Activated gamma-delta T cell treated with anti-CD3 and anti-CD28 coated beads, Interleukin-2, amount 50 U/mL, for 16 hours (primary cell): ENCODE data around the gene MED27.

Experiments
- DNase-seq: peaks from one replicate; pipeline ENCODE4 v3.0.0-alpha.2; 2020; ENCODE audit warnings: low read depth

MED27 gene

DNA sequence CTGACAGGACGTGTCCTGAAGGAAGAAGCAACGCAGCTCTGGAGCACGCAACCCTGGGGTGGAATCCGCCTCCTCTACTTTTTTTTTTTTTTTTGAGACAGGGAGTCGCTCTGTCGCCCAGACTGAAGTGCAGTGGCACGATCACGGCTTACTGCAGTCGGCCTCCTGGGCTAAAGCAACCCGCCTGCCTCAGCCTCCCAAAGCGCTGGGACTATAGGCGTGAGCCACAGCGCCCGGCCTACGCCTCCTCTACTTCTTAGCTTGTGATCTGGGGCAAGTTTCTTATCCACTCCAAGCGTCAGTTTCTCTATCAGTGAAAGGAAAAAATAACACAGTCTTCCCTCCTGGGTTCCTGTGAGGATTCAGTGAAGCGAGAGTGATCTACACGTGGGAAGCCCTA is 243.6 kb downstream of the MED27 start:
- no peak for DNase-seq

DNA sequence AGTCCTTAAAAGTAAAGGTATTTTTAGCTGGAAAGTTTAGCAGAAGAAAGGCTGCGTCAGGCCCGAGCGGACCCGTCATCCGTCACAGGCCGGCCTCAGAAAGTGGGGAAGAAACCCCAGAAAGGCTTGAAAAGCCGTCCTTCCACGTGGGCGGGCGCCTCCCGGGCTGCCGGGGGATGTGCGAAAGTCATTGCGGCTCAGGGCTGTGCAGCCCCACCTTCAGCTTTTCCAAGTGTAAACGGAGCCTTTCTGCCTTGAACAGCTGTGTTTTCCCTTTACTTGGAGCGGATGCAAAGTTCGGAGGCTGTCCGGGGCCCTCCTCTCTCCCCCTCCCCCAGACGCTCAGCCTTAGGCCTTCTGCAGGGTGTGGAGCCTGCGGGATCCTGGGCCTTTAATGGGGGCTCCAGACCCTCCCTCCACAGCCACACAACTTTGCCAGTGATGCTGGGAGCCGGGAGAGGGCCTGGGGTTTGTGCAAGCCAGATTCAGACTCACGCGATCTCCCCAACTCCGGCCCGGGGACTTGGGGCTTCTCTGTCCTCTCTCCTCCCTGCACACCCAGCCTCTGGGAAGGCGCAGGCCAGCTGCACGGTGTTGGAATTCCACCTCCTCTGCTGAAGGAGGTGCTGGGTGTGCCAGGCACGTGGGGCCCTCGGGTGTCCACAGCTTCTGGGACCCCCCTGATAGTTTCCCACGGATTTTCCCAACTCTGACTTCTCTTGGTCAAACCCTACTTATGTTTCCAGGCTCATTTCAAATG is 244.3 kb downstream of the MED27 start:
- DNase-seq, result no peak

DNA sequence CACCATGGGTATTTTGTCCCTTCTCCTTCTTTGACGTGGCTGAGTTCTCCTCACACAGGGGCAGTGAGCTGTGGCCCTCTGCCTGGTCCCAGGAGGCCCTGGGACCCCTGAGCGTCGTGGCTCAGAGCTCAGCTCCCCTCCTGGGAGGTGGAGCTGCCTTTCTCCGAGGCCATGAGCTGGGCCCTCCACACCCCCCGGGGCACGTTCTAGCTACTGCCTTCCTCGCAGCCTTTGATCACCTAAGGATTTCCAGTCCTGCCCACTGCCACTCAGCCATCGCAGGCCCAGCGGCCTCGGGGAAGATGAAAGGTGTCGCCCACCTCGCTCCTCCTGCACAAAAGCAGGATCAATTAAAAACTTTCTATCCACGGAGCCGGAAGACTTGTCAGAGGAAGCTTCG is 244.9 kb downstream of the MED27 start:
- no peak for DNase-seq

DNA sequence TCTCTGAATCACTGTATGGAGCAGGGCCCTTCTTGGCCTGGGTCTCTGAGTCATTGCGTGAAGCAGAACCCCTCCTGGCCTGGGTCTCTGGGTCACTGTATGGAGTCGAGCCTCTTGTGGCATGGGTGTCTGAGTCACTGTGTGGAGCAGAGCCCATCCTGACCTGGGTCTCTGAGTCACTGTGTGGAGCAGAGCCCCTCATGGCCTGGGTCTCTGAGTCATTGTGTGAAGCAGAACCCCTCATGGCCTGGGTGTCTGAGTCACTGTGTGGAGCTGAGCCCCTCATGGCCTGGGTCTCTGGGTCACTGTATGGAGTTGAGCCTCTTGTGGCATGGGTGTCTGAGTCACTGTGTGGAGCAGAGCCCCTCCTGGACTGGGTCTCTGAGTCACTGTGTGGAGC is 245.8 kb downstream of the MED27 start:
- DNase-seq, result no peak

DNA sequence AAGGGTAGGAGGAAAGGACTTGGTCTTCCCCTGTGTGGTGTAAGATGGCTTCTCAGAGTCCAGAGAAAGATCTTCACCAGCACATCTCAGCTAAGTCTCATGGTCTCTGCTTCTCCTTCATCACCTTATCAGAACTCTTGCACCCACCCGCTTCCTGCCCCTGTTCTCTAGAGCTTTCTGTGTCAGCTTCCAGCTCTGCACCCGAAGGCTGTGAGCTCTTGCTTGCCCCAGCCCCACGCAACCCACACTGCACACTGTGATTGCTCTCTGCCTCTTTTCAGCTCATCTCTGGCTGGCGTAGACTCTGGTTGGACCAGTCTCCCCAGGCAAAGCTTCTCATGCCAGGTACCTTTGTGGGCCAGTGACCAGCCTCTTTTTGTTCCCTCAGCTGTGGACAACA is 246.6 kb downstream of the MED27 start:
- no peak for DNase-seq

DNA sequence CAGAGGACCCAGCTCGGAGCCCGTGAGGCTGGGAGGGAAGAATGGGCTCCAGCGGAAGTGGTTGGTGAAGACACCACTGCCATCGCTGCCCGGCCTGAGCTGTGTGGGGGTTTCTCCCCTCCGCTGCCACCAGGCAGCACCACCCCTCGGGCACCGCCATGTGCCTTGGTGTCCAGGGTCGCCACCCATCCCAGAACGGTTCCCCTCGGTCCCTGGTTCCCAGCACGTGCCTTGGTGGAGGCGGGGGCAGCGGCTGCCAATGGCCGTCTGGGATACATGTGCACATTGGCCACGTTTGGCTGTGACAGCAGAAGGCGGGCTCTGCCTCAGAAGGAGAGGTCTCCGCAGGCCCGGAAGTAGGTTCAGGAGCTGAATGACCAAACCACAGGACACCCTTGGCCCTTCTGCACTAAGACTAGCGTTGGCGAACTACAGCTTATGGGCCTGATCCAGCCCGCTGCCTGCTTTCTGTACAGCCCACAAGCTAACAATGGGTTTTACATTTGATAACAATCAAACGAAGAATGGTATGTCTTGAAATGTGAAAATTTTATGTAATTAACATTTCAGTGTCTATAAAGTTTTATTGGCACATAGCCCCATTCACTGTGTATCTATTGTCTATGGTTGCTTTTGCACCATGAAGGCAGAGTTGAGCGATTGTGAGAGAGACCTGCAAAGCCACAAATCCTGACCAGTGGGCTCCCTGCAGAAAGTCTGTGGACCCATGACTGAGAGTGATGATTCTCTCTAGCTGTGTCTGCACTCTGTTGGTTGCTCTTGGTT is 248.1 kb downstream of the MED27 start:
- DNase-seq, result no peak

DNA sequence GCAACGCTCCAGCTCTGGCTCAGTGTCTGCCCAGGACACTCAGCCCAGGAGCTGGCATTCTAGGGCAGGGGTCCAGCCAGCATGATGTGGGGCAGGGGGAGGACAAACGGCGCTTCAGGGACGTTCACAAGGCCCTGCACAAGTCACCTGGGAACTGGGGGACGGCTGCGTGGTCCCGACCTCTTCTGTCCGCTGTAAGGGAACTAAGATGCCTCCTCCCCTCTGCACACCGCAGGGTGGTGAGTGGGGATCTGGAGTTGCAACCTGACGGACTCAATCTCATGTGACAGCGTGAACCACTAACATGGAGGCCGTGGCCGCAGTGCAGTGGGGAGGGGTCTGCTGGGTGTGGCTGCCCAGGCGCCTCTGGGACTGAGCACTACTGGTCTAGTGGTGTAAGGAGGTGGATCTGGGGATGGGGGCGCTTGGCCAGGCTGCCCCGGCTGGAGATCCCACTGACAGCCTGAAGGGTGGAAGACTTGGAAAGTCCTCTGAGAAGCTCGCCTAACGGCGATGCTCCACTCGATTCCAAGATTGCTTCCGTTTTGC is 251.8 kb downstream of the MED27 start:
- DNase-seq, result no peak

DNA sequence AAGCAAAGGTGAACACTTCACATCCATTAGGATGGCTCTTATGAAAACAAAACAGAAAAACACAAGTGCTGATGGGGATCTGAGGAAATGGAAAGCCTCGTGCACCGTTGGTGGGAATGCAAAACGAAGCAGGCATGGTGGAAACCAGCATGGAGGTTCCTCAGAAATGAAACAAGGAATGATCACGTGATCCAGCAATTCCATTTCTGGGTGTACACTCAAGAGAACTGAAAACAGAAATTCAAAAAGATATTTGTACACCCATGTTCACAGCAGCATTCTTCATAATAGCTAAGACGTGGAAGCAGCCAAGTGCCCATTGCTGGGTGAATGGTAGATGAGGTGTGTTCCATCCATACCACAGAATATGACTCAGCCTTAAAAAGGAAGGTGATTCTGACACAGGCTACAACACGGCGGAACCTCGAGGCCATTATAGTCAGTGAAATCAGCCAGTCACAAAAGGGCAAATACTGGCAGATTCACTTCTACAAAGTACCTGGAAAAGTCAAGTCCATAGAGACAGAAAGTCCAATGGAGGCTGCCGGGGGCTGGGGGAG is 252.6 kb downstream of the MED27 start:
- no peak for DNase-seq

DNA sequence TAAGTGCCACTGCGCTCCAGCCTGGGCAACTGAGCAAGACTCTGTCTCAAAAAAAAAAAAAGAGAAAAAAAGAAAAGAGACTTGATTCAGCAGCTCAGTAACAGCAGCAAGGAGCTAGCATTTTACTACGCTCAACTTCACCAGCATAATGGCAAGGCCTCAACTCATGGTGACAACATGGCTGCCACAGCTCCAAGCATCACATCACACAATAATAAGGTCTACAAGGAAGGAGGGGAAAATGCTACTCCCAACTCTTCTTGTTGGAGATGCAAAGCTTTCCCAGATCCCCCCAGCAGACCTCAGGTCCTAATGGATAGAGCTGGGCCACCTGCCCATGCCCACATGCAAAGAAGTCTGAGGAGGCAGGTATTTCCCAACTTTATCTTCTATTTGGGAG is 253.6 kb downstream of the MED27 start:
- no peak for DNase-seq

DNA sequence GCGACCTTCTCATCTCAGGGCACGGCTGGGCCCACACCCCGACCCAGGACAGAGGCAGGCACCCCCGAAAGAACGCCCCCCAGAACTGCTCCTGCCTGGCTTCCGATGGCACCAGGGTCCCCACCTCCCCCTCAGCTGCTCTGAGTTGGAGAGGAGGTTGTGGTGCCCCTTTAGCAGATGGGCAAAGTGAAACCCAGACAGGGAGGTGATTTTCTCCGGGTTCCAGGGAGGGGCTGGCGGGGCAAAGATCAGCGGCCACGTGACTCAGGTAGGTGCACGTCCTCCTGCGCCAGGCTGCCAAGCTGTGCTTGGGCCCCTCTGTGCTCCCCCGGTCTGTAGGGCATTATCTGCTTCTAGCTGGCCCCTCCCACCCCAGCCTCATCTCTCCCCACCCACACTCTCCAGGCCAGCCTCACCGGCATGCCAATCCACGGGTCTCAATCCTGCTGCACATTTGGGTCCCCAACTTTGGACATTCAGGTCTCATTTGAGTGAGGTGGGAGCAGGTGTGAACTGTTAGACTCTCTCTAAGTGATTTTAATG is 254.6 kb downstream of the MED27 start:
- DNase-seq, result no peak

DNA sequence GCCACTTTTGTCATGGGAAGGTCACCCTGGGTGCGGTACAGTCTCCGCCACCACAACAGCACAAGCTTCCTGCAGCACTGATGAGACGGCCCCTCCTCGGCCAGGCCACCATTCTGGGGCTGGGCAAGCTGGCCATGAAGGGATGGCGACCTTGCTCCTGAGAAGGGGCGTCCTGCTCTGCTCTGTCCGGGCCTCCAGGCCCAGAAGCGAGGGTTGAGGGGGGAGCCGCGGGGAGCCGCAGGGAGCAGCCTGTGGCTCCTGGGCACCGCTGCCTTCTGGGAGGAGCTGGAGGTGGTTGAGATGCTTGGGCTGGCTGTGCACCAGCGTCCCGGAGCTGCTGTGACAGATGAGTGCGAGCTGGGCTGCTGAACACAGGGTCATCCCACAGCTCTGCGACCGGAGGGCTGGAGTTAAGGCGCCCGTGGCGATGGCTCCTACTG is 255.5 kb downstream of the MED27 start:
- DNase-seq, result no peak

DNA sequence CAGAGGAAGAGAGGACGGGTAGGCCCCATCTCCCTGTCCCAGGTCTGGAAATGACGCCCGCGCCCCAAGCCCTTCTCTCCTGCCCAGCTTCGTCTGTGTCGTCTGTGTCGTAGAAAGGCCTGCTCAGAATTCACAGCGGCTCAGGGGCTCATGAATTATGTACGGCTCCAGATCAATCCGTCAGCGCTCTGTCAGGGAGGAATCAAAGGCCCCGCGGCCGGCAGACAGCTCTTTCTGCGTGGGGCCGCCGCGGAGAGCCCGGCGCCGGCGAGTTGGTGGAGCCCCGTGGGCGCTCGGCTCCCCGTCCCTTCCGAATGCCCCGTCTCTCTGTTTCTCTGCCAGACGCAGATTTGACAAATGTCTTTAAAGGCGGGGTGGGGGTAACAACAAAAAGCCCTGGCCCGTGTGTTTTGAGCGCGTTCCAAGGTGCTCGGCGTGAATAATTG is 255.9 kb downstream of the MED27 start:
- no peak for DNase-seq

DNA sequence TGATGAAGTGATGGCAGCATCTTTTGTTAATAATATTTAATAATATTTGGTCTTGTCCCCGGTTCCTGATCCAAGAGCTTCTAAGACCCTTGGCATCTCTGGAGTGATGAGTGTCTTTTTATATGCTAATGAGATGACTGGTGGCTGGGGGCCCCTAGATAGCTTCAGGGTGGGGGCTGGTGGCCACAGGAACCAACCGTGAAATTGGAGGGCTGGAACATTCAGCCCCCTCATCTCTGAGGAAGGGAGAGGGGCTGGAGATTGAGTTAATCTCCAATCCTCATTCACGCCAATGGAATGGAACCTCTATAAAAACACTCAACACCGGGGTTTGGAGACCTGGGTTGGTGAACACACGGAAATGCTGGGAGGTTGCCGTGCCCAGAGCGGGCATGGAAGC is 261.6 kb downstream of the MED27 start:
- no peak for DNase-seq

DNA sequence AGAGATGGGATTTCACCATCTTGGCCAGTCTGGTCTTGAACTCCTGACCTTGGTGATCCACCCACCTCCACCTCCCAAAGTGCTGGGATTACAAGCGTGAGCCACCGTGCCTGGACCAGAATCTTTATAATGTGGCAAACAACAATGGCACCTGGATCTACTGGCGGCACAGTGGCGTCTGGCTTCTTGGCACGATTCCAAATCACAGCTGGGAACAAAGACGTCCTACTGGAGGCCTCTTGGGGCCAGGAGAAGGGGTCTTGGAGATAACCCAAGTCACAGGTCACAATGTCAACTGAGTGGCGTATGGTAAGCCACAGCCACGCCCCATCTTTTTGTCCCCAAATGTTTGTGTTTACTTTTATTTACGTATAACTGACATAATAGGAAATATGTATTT is 262.0 kb downstream of the MED27 start:
- DNase-seq, result no peak

DNA sequence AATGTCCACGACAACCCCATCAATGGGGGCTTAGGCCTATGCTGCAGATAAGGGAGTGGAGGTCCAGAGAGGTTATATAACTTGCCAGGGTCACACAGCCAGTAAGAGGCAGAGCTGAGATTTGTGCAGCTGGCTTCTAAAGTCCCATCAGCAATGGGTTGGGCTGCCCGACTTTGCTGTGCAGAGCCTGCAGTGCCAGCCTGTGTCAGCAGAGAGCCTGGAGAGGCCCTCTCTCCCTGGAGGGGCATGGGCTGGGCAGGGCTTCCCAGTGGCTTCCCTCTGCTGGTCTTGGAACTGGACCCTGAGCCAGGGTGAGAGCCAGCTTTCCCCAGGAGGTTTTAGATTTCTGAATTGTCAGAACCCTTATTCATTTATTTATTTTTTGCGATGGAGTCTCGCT is 262.6 kb downstream of the MED27 start:
- no peak for DNase-seq

DNA sequence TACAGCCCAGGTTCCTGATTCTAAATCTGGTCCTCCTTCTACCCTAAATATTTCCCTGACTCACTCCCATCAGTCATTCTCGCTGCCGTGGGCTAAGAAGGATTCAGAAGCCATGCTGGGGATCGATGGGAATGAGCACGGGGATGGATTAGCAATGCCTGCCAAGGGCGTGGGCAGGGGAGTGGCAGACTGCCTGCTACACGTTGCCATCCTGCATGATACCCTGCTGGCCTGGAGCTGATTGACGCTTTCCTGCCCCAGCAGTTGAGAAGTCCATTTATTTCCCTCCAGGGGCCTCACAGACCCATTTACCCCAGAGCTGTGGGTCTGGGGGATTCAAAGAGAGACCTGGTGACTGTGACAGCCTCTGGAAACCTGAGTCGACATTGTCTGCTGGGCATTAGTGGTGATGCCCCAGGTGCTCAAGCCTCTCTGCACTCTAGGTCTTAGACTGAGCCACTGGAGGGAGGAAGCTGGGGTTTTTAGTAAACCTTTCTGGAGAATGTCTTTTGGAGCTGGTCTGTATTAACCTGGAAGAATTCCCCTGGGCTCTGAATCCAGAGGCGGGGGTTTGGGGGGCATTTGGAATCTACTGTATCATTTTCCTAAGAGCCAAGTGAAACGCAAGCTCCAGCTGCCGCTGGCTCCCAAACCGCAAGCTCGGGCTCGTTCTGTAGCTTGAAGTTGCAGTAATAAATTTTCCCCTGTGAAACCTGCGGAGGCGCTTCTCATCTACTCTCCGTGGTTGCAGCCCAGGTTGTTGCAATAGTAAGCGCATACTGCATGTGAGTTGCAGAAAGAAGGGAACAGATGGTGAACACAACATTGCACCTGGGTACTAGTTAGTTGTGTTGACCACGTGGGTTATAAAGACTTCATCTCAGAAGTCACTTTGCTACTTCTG is 263.4 kb downstream of the MED27 start:
- no peak for DNase-seq

DNA sequence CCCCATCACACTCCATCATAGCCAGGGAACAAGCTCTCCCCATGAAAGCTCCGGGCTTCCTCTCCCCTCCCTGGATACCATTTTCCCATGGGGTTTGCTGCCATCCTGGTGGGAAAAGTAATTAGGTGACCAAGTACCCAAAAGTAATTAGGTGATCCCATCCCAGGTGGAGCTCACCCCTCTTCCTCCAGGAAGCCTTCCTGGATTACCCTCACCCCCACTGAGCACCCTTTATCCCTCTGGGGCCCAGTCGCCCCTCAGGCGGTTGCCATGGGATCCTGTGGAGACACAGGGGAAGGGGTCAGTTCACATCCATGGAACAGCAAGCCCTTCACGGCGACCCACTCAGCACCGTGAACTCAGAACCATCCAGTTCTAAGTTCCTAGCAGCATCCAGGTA is 265.0 kb downstream of the MED27 start:
- DNase-seq, result no peak

DNA sequence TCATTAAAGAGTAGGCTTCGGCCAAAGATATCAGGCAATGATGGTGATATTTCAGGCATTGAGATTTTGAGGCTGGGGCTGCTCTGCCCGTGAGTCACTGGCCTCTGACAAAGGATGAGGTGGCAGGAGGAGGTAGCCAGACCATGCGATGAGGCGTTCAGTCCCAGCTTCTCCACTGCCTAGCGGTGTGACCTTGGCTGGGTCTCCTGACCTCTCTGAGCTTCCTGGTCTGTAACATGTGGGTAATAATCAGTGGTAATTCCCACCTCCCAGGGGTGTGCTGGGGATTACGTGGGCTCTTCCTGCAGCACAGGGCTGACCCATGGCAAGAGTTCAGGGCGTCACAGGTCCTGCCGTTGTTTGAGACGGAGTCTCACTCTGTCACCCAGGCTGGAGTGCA is 266.6 kb downstream of the MED27 start:
- no peak for DNase-seq

DNA sequence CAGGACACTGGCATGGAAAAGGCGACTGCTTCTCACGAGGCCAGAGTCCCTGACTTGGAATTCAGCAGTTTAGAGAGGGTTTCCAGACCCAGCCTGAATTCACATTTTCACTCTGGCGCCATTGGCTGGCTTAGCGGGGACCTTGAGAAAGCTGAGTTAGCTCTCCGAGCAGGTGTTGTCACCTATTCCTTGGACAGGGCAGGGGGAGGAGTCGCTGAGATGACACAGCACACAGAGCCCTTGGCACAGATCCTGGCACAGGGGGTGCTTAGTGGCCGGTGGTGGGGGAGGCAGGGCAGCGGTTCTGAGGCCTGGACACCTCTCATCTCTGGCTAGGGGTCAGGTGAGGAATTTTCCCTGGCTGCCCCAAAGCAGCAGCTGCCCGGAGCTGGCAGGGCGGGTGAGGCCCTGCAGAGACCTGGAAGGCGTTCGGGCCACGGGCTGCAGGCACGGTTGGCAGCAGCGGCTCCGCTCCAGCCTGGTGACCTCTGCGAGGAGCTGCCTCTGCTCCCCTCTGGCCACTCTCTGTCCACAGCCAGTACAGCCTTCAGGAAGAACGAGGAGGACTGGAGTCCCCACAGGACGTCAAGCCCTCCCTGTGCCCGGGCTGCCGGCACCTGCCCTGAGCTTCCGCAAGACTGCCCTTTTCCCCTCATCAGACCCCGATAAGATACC is 267.4 kb downstream of the MED27 start:
- DNase-seq, result no peak

DNA sequence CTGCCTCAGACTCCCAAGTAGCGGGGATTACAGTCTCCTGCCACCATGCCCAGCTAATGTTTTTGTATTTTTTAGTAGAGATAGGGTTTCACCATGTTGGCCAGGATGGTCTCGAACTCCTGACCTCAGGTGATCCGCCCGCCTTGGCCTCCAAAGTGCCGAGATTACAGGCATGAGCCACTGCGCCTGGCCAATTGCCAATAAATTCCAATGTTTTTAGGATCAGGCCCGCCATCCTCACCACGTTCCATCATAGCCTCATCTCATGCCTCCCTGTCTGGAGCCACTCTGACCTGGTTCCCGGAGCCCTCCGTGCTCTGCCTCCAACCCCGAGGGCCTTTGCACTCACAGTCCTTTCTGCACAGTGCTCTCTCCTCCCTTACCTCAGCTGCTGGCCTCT is 268.3 kb downstream of the MED27 start:
- DNase-seq, result no peak
